Neural crest cell (in vitro differentiated cells): Measurements from ENCODE around the gene SMARCA4. TPM values are rescaled to one million over a fixed set of nuclear protein-coding genes. Genes with fewer than 3 reads are reported as not detected.

Experiments
- DNase-seq: peaks from one replicate; pipeline ENCODE4 v3.0.0; 2021; ENCODE audit warnings: low read depth, mixed read lengths, low spot score
- H3K27ac Mint-ChIP-seq: one replicate; pipeline ENCODE4 v1.8.0; 2021; ENCODE audit warnings: mild to moderate bottlenecking, mixed read lengths; ENCODE audit not compliant: unreplicated experiment
- H3K27me3 Mint-ChIP-seq: 2 replicates; pipeline ENCODE4 v1.8.0; 2021; ENCODE audit warnings: low read depth, mild to moderate bottlenecking, mixed read lengths
- H3K36me3 Mint-ChIP-seq: 2 replicates; pipeline ENCODE4 v1.8.0; 2021; ENCODE audit warnings: low read depth, mild to moderate bottlenecking, mixed read lengths
- H3K4me1 Mint-ChIP-seq: 2 replicates; pipeline ENCODE4 v1.8.0; 2021; ENCODE audit warnings: mixed read lengths
- H3K4me3 Mint-ChIP-seq: one replicate; pipeline ENCODE4 v1.8.0; 2021; ENCODE audit warnings: mild to moderate bottlenecking, mixed read lengths
- H3K9me3 Mint-ChIP-seq: 2 replicates; pipeline ENCODE4 v1.8.0; 2021; ENCODE audit warnings: mixed read lengths
- CTCF ChIP-seq: fragments of 200-600 bp; sonication (generic); conservative IDR thresholded peaks from 2 replicates; pipeline ENCODE4 v1.5.0; 2021; ENCODE audit warnings: antibody characterized with exemption, mild to moderate bottlenecking
- total RNA-seq: library from RNA; stranded (reverse); gene quantifications from 2 replicates; pipeline ENCODE4 v1.2.1, GENCODE V29; 2021

Gene SMARCA4
- total RNA-seq, 1 donor from 2014 or later, result 363 TPM

- Mint-ChIP-seq H3K27me3 (peaks cover under 1% of the 10 kb centered on the region), H3K4me3 (peak overlapping the region; percentile 54), H3K9me3 (no peaks in the 10 kb centered on the region), H3K27ac (no peak overlapping the region), H3K4me1 (peaks cover 62% of the 10 kb centered on the region), H3K36me3 (peaks cover 2% of the 10 kb centered on the region)
- DNase-seq, result no peak
- TF ChIP-seq CTCF, result no peak
Observed at GRCh38 chr19:10966809-10967208, 6.0 kb downstream of the SMARCA4 start.

GRCh38 chr19:10968527-10969135, 7.8 kb downstream of the SMARCA4 start:
- H3K36me3 Mint-ChIP-seq, result peaks cover 2% of the 10 kb centered on the region
- DNase-seq, result no peak
- peaks cover 54% of the 10 kb centered on the region for H3K4me1 Mint-ChIP-seq
- no peak for TF ChIP-seq CTCF
- H3K9me3 Mint-ChIP-seq, result no peaks in the 10 kb centered on the region
- peak overlapping the region; percentile 62 for H3K4me3 Mint-ChIP-seq
- H3K27me3 Mint-ChIP-seq, result no peaks in the 10 kb centered on the region
- no peak overlapping the region for H3K27ac Mint-ChIP-seq

GRCh38 chr19:10971107-10971726, 10.4 kb downstream of the SMARCA4 start:
- H3K4me1 Mint-ChIP-seq, result peaks cover 51% of the 10 kb centered on the region
- TF ChIP-seq CTCF, result no peak
- no peak overlapping the region for H3K4me3 Mint-ChIP-seq
- H3K27ac Mint-ChIP-seq, result no peak overlapping the region
- H3K27me3 Mint-ChIP-seq, result no peaks in the 10 kb centered on the region
- DNase-seq, result no peak
- H3K9me3 Mint-ChIP-seq, result no peaks in the 10 kb centered on the region
- no peaks in the 10 kb centered on the region for H3K36me3 Mint-ChIP-seq

- no peak for DNase-seq
- Mint-ChIP-seq H3K36me3 (peaks cover 2% of the 10 kb centered on the region), H3K4me3 (no peak overlapping the region)
Observed at GRCh38 chr19:10975374-10976130, 14.7 kb downstream of the SMARCA4 start.

More at GRCh38 chr19:10975374-10976130, 14.7 kb downstream of the SMARCA4 start:
- TF ChIP-seq CTCF, result no peak
- H3K27ac Mint-ChIP-seq, result no peak overlapping the region
- H3K27me3 Mint-ChIP-seq, result no peaks in the 10 kb centered on the region
- H3K4me1 Mint-ChIP-seq, result peaks cover 37% of the 10 kb centered on the region
- no peaks in the 10 kb centered on the region for H3K9me3 Mint-ChIP-seq
